Neutrophil (primary cell): ENCODE measurements around the gene UBC.
A peak's percentile ranks its signal among the peaks of the same experiment; 100 is the strongest.
"Not testable (repeated sequence)": the region's sequence is repeated elsewhere in the genome, so short reads cannot be mapped to it uniquely, and the experiment has no call there.

ENCODE experiments used
- H3K27ac ChIP-seq: fragments of 200-600 bp; sonication (generic); 2 replicates; pipeline ENCODE4 v1.5.1; 2016; ENCODE audit warnings: mild to moderate bottlenecking, moderate library complexity
- H3K27me3 ChIP-seq: fragments of 200-600 bp; sonication (generic); 2 replicates; pipeline ENCODE4 v1.6.0; 2016; ENCODE audit warnings: mild to moderate bottlenecking
- H3K36me3 ChIP-seq: fragments of 200-600 bp; sonication (generic); 2 replicates; pipeline ENCODE4 v1.5.1; 2017
- H3K4me1 ChIP-seq, 2 experiments: fragments of 200-600 bp in 1 of 2; sonication (generic) in 1 of 2; 1 replicate in 1 of 2; 2 replicates in 1 of 2; pipeline versions ENCODE4 v1.5.1 to v1.6.1; 2013 to 2016; ENCODE audit warnings: low read depth in 1 of 2, low read length in 1 of 2, mild to moderate bottlenecking in 1 of 2, moderate library complexity in 1 of 2; ENCODE audit not compliant: control insufficient read depth in 1 of 2, insufficient read depth in 1 of 2
- H3K4me3 ChIP-seq, 2 experiments: fragments of 200-600 bp in 1 of 2; sonication (generic) in 1 of 2; 1 replicate in 1 of 2; 2 replicates in 1 of 2; pipeline ENCODE4 v1.5.1; 2013 to 2016; ENCODE audit warnings: low read depth in 1 of 2, low read length in 1 of 2, mild to moderate bottlenecking in 1 of 2, moderate library complexity in 1 of 2
- H3K9me3 ChIP-seq: fragments of 200-600 bp; sonication (generic); 2 replicates; pipeline ENCODE4 v1.5.1; 2016
- TF ChIP-seq, protein P1 (sequence below): fragments of 200-600 bp; sonication (generic); IDR thresholded peaks from 2 replicates; pipeline ENCODE4 v1.5.1; 2016; ENCODE audit warnings: antibody characterized with exemption

Gene UBC

DNA sequence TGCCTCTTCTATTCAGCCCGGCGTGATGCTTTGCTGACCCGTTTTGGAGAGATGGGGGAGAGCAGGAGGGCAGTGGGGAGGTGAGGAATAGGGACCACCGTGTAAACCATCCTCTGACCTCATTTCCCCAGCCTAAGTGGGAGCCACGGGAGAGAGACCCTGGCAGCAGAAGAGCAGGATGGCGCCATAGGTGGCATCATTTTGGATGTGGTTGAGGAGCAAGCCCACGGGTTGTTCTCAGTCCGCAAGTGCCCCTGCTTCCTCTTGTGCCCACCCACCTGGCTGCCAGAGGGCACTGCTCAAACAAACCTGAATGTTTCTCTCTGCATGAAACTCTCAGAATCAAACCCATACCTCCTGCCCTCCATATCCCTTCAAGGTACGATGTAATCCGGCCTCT is 10.7 kb upstream of the UBC start:
- no peak overlapping the region for H3K4me3 ChIP-seq
- H3K36me3 ChIP-seq: no peaks in the 10 kb centered on the region
- peaks cover 45 to 48% of the 10 kb centered on the region in 2 experiments for H3K4me1 ChIP-seq
- H3K9me3 ChIP-seq: no peaks in the 10 kb centered on the region
- H3K27ac ChIP-seq: no peak overlapping the region
- H3K27me3 ChIP-seq: no peaks in the 10 kb centered on the region
- TF ChIP-seq, protein P1, sequence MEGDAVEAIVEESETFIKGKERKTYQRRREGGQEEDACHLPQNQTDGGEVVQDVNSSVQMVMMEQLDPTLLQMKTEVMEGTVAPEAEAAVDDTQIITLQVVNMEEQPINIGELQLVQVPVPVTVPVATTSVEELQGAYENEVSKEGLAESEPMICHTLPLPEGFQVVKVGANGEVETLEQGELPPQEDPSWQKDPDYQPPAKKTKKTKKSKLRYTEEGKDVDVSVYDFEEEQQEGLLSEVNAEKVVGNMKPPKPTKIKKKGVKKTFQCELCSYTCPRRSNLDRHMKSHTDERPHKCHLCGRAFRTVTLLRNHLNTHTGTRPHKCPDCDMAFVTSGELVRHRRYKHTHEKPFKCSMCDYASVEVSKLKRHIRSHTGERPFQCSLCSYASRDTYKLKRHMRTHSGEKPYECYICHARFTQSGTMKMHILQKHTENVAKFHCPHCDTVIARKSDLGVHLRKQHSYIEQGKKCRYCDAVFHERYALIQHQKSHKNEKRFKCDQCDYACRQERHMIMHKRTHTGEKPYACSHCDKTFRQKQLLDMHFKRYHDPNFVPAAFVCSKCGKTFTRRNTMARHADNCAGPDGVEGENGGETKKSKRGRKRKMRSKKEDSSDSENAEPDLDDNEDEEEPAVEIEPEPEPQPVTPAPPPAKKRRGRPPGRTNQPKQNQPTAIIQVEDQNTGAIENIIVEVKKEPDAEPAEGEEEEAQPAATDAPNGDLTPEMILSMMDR: no peak

DNA sequence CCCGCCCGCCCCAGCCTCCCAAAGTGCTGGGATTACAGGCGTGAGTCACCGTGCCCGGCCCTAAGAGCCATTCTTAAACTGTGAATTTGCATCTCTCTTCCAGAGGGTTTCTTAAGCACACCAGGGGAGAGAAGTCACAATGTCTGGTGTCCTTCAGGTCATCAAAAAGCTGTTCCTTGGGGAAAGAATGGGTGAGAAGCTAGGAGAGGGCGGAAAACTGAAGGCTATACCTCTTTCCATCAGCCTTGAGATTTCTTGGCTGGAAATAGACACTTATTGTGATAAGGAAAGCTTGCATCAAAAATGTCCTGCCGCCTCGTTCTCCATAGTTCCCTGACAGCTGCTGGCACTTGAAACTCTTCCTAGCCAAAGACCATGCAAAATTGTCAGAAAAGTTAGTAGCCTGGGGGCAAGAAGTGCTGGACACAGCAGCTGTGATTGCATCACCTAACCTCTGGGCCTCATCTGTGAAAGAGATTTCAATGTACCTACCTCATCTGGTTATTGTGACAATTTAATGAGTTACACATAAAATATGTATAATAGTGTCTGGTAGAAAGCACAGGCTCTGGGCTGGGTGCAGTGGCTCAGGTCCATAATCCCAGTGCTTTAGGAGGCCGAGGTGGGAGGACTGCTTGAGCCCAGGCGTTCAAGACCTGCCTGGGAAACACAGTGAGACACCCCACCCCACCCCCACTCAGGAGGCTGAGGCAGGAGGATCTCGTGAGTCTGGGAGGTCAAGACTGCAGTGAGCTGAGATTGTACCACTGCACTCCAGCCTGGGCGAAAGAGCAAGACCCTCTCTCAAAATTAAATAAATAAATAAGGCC is 9.7 kb upstream of the UBC start:
- H3K36me3 ChIP-seq: no peaks in the 10 kb centered on the region
- peaks cover 49 to 54% of the 10 kb centered on the region in 2 experiments for H3K4me1 ChIP-seq
- no peaks in the 10 kb centered on the region for H3K27me3 ChIP-seq
- TF ChIP-seq, protein P1: no peak
- no peak overlapping the region for H3K27ac ChIP-seq
- no peaks in the 10 kb centered on the region for H3K9me3 ChIP-seq
- no peak overlapping the region for H3K4me3 ChIP-seq

DNA sequence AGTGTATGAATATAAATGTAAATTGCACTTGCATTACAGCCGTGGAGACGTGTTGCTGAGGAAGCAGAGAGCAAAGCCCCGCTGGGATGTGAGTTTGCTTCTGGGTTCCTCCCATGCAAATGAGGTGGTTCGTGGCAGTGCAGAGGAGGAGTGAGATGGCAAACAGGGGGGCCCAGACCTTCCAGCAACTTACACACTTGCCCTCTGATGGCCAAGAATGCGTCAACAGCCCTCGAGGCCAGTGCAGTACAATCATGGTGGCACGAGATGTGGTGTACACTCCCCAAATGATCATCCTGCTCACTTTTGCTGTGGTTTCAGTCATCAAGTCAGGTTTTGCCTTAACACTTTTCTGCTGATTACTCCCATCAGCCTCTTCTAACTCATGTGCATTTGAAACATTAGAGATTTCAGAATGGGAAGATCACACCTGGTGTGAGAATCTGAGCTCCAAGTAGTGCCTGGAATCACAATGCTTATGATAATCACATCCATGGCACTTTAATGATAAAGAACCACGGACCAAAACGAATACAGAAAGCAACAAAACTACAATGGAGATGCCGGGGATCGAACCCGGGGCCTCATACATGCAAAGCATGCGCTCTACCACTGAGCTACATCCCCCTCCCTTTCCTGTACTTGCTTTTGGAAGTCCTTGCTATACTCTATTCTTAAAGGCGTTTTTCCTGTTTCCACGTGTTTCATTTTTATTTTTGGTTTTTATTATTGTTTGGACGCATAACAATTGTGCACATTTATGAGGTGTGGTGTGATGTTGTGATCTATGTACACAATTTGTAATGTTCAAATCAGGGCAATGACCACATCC is 7.0 kb upstream of the UBC start:
- no peaks in the 10 kb centered on the region for H3K9me3 ChIP-seq
- no peaks in the 10 kb centered on the region for H3K36me3 ChIP-seq
- TF ChIP-seq, protein P1: no peak
- H3K27me3 ChIP-seq: no peaks in the 10 kb centered on the region
- H3K4me1 ChIP-seq: peaks cover 53 to 59% of the 10 kb centered on the region in 2 experiments
- H3K27ac ChIP-seq: peak overlapping the region; percentile 97
- peak overlapping the region in 1 of 2 experiments; percentile 25 for H3K4me3 ChIP-seq

DNA sequence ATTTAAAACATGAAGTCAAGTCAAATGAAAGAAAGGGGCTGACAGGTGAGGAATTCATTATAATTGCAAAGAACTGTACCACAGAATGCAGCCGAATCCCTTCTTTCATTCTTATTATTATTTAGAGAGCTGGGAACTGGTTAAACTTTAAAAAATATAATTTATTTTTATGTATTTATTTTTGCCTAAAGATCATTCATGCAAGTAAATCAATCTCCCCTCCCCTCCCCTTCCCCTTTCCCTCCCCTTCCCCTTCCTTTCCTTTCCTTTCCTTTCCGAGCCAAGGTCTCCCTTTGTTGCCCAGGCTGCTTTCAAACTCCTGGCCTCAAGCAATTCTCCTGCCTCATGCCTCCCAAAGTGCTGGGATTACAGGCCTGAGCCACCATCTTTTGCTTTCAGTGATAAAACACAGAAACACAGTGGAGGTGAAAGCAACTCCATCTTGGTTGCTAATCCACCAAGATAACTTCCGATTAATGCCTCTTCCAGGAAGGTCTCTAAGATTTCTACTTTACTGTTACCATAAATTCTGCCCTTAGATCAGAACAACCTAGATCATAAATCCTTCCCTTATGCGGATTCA is 6.0 kb upstream of the UBC start:
- Histone ChIP-seq H3K27me3 (no peaks in the 10 kb centered on the region), H3K4me3 (no peak overlapping the region), H3K4me1 (peaks cover 63 to 69% of the 10 kb centered on the region in 2 experiments), H3K9me3 (no peaks in the 10 kb centered on the region), H3K36me3 (no peaks in the 10 kb centered on the region), H3K27ac (peak overlapping the region; percentile 97)
- TF ChIP-seq, protein P1: no peak

DNA sequence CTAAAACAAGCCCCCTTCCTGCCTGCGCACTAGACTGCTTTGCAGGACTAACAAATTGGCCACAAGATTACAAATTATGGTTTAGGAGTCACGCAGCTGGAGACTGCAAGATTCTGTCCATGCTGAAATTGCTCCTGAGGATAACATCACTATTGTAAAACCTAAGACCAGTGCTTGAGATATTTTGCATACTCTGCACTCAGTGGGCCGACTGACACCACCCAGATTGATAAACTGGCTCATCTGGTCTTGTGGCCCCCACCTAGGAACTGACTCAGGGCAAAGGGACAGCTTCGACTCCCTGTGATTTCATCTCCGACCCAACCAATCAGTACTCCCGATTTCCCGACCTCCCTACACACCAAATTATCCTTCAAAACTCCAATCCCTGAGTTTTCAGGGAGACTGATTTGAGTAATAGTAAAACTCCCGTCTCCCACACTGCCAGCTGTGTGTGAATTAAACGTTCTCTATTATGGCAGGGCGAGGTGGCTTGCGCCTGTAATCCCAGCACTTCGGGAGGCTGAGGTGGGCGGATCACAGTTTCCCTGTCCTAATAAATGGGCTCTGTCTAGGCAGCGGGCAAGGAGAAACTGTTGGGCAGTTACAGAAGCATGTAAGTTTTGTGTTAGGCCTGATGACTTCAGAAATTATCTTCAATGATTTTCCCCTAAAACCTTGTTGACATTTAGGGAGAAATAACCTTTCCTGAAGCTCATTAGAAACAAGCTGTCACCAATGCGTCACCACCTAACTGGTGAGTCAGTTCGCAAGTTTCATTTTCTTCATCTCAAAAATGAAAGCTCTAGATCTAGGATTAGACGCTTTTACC is 5.3 kb upstream of the UBC start:
- Histone ChIP-seq H3K4me3 (no peak overlapping the region), H3K27ac (peak overlapping the region; percentile 97), H3K36me3 (no peaks in the 10 kb centered on the region), H3K27me3 (no peaks in the 10 kb centered on the region), H3K4me1 (peaks cover 67 to 74% of the 10 kb centered on the region in 2 experiments), H3K9me3 (no peaks in the 10 kb centered on the region)
- TF ChIP-seq, protein P1: no peak

DNA sequence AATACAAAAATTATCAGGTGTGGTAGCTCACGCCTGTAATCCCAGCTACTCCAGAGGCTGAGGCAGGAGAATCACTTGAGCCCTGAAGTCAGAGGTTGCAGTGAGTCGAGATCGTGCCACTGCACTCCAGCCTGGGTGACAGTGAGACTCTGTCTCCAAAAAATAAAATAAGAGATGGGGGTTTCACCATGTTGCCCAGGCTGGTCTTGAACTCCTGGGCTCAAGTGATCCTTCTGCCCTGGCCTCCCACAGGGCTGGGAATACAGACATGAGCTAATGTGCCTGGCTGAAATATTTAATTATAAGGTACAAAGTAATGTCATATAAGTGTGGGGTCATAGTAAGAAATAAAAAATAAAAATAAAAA is 4.2 kb upstream of the UBC start:
- not testable (repeated sequence) for H3K36me3 ChIP-seq, H3K27me3 ChIP-seq, H3K9me3 ChIP-seq
- peak overlapping the region; percentile 97 for H3K27ac ChIP-seq
- H3K4me1 ChIP-seq: peaks cover 69 to 75% of the 10 kb centered on the region in 2 experiments
- peak overlapping the region in 1 of 2 experiments; percentile 92 for H3K4me3 ChIP-seq
